ENCODE results near the gene PRDX2. TPM values are rescaled to one million over a fixed set of nuclear protein-coding genes. Genes with fewer than 3 reads are reported as not detected.
"Not testable (repeated sequence)": the region's sequence is repeated elsewhere in the genome, so short reads cannot be mapped to it uniquely, and the experiment has no call there.

PRDX2 gene
- total and polyA plus RNA-seq, 9 donors: 143 to 191 (median 174) TPM

- peaks cover 46% of the 10 kb centered on the region for H3K27me3 ChIP-seq (ENCODE audit: control insufficient read depth, insufficient read depth, low read length)
- no peaks in the 10 kb centered on the region for H3K36me3 ChIP-seq (ENCODE audit: control insufficient read depth, insufficient read depth, low read length)
- no peak overlapping the region for H3K4me3 ChIP-seq (ENCODE audit: low read length)
- no peak for DNase-seq
- no peaks in the 10 kb centered on the region for H3K9me3 ChIP-seq (replicated peaks; ENCODE audit: control insufficient read depth, low read depth, low read length)
- H3K27ac ChIP-seq (ENCODE audit: low read length): no peak overlapping the region
- WGBS (ENCODE audit: insufficient coverage): 13% methylated on average over 14 of the region's 23 CpGs
- peaks cover 8% of the 10 kb centered on the region for H3K4me1 ChIP-seq (ENCODE audit: control insufficient read depth, insufficient read depth, low read length)
Observed at GRCh38 chr19:12828494-12828893, 26.9 kb upstream of the PRDX2 start.

GRCh38 chr19:12825254-12826131 lies 23.9 kb upstream of the PRDX2 start:
- WGBS (ENCODE audit: insufficient coverage): 2% methylated on average over 39 of the region's 46 CpGs
- H3K4me3 ChIP-seq (ENCODE audit: low read length): no peak overlapping the region
- H3K4me1 ChIP-seq (ENCODE audit: control insufficient read depth, insufficient read depth, low read length): no peaks in the 10 kb centered on the region

GRCh38 chr19:12821761-12822160 lies 20.2 kb upstream of the PRDX2 start:
- no peak overlapping the region for H3K27ac ChIP-seq (ENCODE audit: low read length)
- H3K27me3 ChIP-seq (ENCODE audit: control insufficient read depth, insufficient read depth, low read length): peaks cover 12% of the 10 kb centered on the region
- H3K4me1 ChIP-seq (ENCODE audit: control insufficient read depth, insufficient read depth, low read length): no peaks in the 10 kb centered on the region
- no peaks in the 10 kb centered on the region for H3K36me3 ChIP-seq (ENCODE audit: control insufficient read depth, insufficient read depth, low read length)
- no CpG with 5 or more reads among the region's 2 CpGs for WGBS (ENCODE audit: insufficient coverage)
- no peak for DNase-seq
- no peaks in the 10 kb centered on the region for H3K9me3 ChIP-seq (replicated peaks; ENCODE audit: control insufficient read depth, low read depth, low read length)
- H3K4me3 ChIP-seq (ENCODE audit: low read length): no peak overlapping the region

More at GRCh38 chr19:12825254-12826131, 23.9 kb upstream of the PRDX2 start:
- Histone ChIP-seq H3K9me3 (replicated peaks; ENCODE audit: control insufficient read depth, low read depth, low read length) (no peaks in the 10 kb centered on the region), H3K36me3 (ENCODE audit: control insufficient read depth, insufficient read depth, low read length) (no peaks in the 10 kb centered on the region), H3K27me3 (ENCODE audit: control insufficient read depth, insufficient read depth, low read length) (peaks cover 29% of the 10 kb centered on the region), H3K27ac (ENCODE audit: low read length) (no peak overlapping the region)
- DNase-seq: no peak

GRCh38 chr19:12817810-12818209 lies 16.2 kb upstream of the PRDX2 start:
- WGBS (ENCODE audit: insufficient coverage): 91% methylated on average over 5 of the region's 11 CpGs
- H3K27ac ChIP-seq (ENCODE audit: low read length): not testable (repeated sequence)

GRCh38 chr19:12817188-12817587 lies 15.6 kb upstream of the PRDX2 start:
- H3K27me3 ChIP-seq (ENCODE audit: control insufficient read depth, insufficient read depth, low read length); H3K4me3 ChIP-seq (ENCODE audit: low read length); H3K4me1 ChIP-seq (ENCODE audit: control insufficient read depth, insufficient read depth, low read length); DNase-seq; H3K9me3 ChIP-seq (replicated peaks; ENCODE audit: control insufficient read depth, low read depth, low read length); H3K27ac ChIP-seq (ENCODE audit: low read length): not testable (repeated sequence)
- peaks cover 14% of the 10 kb centered on the region for H3K36me3 ChIP-seq (ENCODE audit: control insufficient read depth, insufficient read depth, low read length)
- WGBS (ENCODE audit: insufficient coverage): no CpG with 5 or more reads among the region's 6 CpGs

More at GRCh38 chr19:12817810-12818209, 16.2 kb upstream of the PRDX2 start:
- not testable (repeated sequence) for H3K4me3 ChIP-seq (ENCODE audit: low read length); DNase-seq; H3K27me3 ChIP-seq (ENCODE audit: control insufficient read depth, insufficient read depth, low read length); H3K4me1 ChIP-seq (ENCODE audit: control insufficient read depth, insufficient read depth, low read length); H3K9me3 ChIP-seq (replicated peaks; ENCODE audit: control insufficient read depth, low read depth, low read length)
- H3K36me3 ChIP-seq (ENCODE audit: control insufficient read depth, insufficient read depth, low read length): peaks cover 14% of the 10 kb centered on the region

GRCh38 chr19:12815088-12815487 lies 13.5 kb upstream of the PRDX2 start:
- no peak overlapping the region for H3K27ac ChIP-seq (ENCODE audit: low read length)
- no peaks in the 10 kb centered on the region for H3K9me3 ChIP-seq (replicated peaks; ENCODE audit: control insufficient read depth, low read depth, low read length)
- H3K4me3 ChIP-seq (ENCODE audit: low read length): no peak overlapping the region
- H3K36me3 ChIP-seq (ENCODE audit: control insufficient read depth, insufficient read depth, low read length): peaks cover 30% of the 10 kb centered on the region
- H3K4me1 ChIP-seq (ENCODE audit: control insufficient read depth, insufficient read depth, low read length): no peaks in the 10 kb centered on the region
- no peaks in the 10 kb centered on the region for H3K27me3 ChIP-seq (ENCODE audit: control insufficient read depth, insufficient read depth, low read length)
- 97% methylated on average over 6 of the region's 7 CpGs for WGBS (ENCODE audit: insufficient coverage)
- no peak for DNase-seq

GRCh38 chr19:12806242-12807081 lies 4.9 kb upstream of the PRDX2 start, which contains the start of gene RNASEH2A:
RNASEH2A (plus strand) TSS chr19:12806584; CDS start chr19:12806674, 90 bp downstream.
- Histone ChIP-seq H3K36me3 (ENCODE audit: control insufficient read depth, insufficient read depth, low read length) (peaks cover 23% of the 10 kb centered on the region), H3K4me1 (ENCODE audit: control insufficient read depth, insufficient read depth, low read length) (peaks cover 23% of the 10 kb centered on the region), H3K27me3 (ENCODE audit: control insufficient read depth, insufficient read depth, low read length) (peaks cover 2% of the 10 kb centered on the region), H3K4me3 (ENCODE audit: low read length) (peak within 1 kb of the TSS; percentile 85), H3K27ac (ENCODE audit: low read length) (peak within 1 kb of the TSS; percentile 83), H3K9me3 (replicated peaks; ENCODE audit: control insufficient read depth, low read depth, low read length) (no peaks in the 10 kb centered on the region)
- peak; percentile 95 for DNase-seq
- WGBS (ENCODE audit: insufficient coverage): under 1% methylated on average over 47 of the region's 66 CpGs

GRCh38 chr19:12804051-12804450 lies 2.5 kb upstream of the PRDX2 start:
- WGBS (ENCODE audit: insufficient coverage): 92% methylated on average over 22 of the region's 26 CpGs
- DNase-seq: no peak
- H3K27me3 ChIP-seq (ENCODE audit: control insufficient read depth, insufficient read depth, low read length): peaks cover 5% of the 10 kb centered on the region
- no peak overlapping the region for H3K27ac ChIP-seq (ENCODE audit: low read length)
- peaks cover 20% of the 10 kb centered on the region for H3K36me3 ChIP-seq (ENCODE audit: control insufficient read depth, insufficient read depth, low read length)
- H3K4me3 ChIP-seq (ENCODE audit: low read length): no peak overlapping the region
- no peaks in the 10 kb centered on the region for H3K9me3 ChIP-seq (replicated peaks; ENCODE audit: control insufficient read depth, low read depth, low read length)
- H3K4me1 ChIP-seq (ENCODE audit: control insufficient read depth, insufficient read depth, low read length): peaks cover 35% of the 10 kb centered on the region

GRCh38 chr19:12802267-12803106 lies 887 bp upstream of the PRDX2 start:
- Histone ChIP-seq H3K4me3 (ENCODE audit: low read length) (peak overlapping the region; percentile 96), H3K27me3 (ENCODE audit: control insufficient read depth, insufficient read depth, low read length) (peaks cover 5% of the 10 kb centered on the region), H3K9me3 (replicated peaks; ENCODE audit: control insufficient read depth, low read depth, low read length) (no peaks in the 10 kb centered on the region), H3K36me3 (ENCODE audit: control insufficient read depth, insufficient read depth, low read length) (peaks cover 19% of the 10 kb centered on the region), H3K4me1 (ENCODE audit: control insufficient read depth, insufficient read depth, low read length) (peaks cover 35% of the 10 kb centered on the region), H3K27ac (ENCODE audit: low read length) (no peak overlapping the region)
- whole genome bisulfite sequencing (ENCODE audit: insufficient coverage): 15% methylated on average over 11 of the region's 22 CpGs
- DNase-seq: peak; percentile 42

All from muscle of leg (tissue), 11 donors.